Measurements from ENCODE around the gene PTPRG.

DNA sequence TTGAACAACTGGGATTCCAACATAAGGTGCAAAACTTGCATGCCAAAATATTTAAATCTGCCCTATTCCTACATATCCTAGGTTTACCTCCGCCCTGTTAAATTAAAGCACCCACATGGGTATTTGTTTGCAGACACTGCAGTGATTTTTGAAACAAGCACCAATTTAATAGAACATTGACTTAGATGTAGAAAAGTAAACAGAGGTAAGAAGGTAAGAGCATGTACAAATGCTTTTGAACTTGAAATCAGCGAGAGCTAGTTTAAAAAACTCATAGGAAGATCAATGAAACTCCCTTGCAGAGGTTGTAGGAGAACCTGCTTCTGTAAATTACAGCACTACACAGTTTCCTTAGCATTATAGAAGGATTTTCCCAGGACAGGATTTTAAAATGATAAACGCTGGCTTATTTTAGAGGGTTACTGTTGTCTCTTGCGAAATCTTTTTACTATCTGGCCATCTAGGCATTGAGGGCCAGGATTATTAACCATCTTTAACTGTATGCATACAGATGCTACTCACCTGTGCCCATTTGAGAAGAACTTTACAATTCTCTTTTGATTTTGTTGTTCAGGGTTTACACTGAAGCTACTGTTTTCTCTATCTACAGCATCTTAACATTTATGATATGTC, 527.2 kb downstream of the PTPRG start:
- TF ChIP-seq, protein P1, sequence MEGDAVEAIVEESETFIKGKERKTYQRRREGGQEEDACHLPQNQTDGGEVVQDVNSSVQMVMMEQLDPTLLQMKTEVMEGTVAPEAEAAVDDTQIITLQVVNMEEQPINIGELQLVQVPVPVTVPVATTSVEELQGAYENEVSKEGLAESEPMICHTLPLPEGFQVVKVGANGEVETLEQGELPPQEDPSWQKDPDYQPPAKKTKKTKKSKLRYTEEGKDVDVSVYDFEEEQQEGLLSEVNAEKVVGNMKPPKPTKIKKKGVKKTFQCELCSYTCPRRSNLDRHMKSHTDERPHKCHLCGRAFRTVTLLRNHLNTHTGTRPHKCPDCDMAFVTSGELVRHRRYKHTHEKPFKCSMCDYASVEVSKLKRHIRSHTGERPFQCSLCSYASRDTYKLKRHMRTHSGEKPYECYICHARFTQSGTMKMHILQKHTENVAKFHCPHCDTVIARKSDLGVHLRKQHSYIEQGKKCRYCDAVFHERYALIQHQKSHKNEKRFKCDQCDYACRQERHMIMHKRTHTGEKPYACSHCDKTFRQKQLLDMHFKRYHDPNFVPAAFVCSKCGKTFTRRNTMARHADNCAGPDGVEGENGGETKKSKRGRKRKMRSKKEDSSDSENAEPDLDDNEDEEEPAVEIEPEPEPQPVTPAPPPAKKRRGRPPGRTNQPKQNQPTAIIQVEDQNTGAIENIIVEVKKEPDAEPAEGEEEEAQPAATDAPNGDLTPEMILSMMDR (IDR thresholded peaks at IDR 0.05; ENCODE audit: poor library complexity), result no peak
- TF ChIP-seq EZH2 (IDR thresholded peaks at IDR 0.05; ENCODE audit: borderline replicate concordance), result no peak
